ENCODE data around the gene HTRA3.
A peak's percentile ranks its signal among the peaks of the same experiment; 100 is the strongest.

Gene HTRA3

DNA sequence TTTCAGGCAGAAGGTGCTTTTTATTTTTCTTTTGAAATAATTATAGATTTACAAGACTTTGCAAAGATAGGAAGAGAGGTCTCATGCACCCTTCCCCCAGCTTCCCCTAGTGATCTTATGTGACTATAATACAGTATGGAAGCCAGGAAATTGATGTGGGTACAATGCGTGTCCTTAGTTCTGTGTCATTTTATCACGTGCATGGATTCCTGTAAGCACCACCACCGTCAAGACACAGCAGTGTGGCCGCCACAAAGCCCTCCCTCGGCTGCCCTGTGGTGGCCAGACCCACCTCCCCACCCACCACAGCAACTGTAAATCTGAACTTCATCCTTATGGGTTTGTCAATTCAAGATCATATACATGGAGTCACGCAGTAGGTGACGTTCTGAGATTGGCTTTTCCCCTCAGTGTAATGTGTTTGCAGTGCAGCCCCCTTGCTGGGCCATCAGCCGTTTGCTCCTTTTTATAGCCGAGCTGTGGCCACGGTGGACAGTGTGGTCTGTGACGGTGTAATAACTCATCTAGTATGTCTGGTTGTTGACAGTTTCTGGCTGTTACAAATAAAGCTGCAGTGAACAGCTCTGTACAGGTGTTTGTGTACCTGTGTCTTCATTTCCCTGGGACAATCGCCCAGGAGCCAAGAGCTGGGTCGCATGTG, 10.9 kb upstream of the HTRA3 start:
- H3K4me3 ChIP-seq (ENCODE audit: low read length) = no peak overlapping the region
- no peak for DNase-seq (ENCODE audit: low read depth)
- TF ChIP-seq, protein P1, sequence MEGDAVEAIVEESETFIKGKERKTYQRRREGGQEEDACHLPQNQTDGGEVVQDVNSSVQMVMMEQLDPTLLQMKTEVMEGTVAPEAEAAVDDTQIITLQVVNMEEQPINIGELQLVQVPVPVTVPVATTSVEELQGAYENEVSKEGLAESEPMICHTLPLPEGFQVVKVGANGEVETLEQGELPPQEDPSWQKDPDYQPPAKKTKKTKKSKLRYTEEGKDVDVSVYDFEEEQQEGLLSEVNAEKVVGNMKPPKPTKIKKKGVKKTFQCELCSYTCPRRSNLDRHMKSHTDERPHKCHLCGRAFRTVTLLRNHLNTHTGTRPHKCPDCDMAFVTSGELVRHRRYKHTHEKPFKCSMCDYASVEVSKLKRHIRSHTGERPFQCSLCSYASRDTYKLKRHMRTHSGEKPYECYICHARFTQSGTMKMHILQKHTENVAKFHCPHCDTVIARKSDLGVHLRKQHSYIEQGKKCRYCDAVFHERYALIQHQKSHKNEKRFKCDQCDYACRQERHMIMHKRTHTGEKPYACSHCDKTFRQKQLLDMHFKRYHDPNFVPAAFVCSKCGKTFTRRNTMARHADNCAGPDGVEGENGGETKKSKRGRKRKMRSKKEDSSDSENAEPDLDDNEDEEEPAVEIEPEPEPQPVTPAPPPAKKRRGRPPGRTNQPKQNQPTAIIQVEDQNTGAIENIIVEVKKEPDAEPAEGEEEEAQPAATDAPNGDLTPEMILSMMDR (conservative IDR thresholded peaks at IDR 0.05; ENCODE audit: low read length) = no peak

- no peak overlapping the region for H3K4me3 ChIP-seq (ENCODE audit: low read length)
- TF ChIP-seq, protein P1 (conservative IDR thresholded peaks at IDR 0.05; ENCODE audit: low read length) = no peak
- DNase-seq (ENCODE audit: low read depth) = no peak
These were observed 9.7 kb upstream of the HTRA3 start for GRCh38 chr4:8259743-8260430.

DNA sequence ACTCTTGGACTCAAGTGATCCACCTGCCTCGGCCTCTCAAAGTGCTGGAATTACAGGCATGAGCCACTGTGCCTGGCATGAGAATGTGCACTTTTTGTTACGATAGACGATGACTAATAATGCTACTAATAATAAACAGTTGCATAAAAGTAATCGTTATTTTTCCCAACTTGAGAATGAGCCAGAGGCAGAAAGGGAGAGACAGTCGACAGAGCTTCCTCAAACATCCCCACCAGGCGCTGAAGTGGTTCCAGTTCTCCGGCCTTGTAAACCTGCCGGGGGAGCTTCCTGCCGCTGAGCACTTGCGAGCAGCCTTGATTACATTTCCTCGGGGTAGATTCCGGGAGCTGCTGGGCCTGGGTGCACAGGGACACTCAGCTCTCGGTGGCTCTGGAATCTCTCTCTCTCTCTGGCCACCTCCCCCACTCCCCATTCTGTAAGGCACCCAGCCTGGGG, 8.9 kb upstream of the HTRA3 start:
- peak; percentile 85 for DNase-seq (ENCODE audit: low read depth)
- TF ChIP-seq, protein P1 (conservative IDR thresholded peaks at IDR 0.05; ENCODE audit: low read length) = peak; percentile 29
- no peak overlapping the region for H3K4me3 ChIP-seq (ENCODE audit: low read length)

- TF ChIP-seq, protein P1 (conservative IDR thresholded peaks at IDR 0.05; ENCODE audit: low read length) = no peak
- no peak for DNase-seq (ENCODE audit: low read depth)
- H3K4me3 ChIP-seq (ENCODE audit: low read length) = no peak overlapping the region
These were observed 7.6 kb upstream of the HTRA3 start for GRCh38 chr4:8261851-8262535.

DNA sequence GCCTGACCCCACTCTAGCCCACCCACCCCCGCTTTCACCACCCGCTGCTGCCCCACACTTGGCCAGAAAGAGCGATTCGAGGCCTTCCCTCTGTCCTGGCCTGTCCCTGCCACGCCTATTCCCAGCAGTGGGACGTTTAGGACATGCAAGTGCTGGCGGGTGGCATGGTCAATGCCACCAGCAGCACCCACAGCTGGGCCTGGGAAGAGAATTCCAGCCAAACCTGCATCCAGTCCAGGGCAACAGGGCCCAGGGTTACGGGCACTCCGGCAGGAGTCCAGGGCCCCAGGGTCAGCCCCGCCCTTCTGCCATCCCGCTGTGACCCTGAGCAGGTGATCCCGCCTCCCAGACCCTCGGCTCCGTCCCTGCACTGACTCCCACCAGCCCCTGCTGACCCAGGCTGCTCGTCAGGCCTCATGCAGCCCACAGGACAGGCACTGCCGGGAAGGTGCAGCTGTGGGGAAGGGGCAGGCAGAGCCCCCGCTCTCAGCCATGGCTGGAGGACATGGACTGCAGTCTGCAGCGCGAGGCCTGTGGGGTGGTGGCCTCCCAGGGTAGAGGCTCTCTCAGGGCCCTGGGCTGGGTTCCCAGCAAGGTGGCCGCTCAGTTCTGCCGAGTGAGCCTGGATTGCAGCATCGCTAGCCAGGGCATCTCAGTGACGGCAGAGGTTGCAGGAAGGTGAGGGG, 6.8 kb upstream of the HTRA3 start:
- TF ChIP-seq, protein P1 (conservative IDR thresholded peaks at IDR 0.05; ENCODE audit: low read length) = no peak
- no peak for DNase-seq (ENCODE audit: low read depth)
- H3K4me3 ChIP-seq (ENCODE audit: low read length) = no peak overlapping the region

- no peak for DNase-seq (ENCODE audit: low read depth)
- no peak overlapping the region for H3K4me3 ChIP-seq (ENCODE audit: low read length)
- TF ChIP-seq, protein P1 (conservative IDR thresholded peaks at IDR 0.05; ENCODE audit: low read length) = no peak
These were observed 6.2 kb upstream of the HTRA3 start for GRCh38 chr4:8263397-8263796.

All from AG10803 (cell line).